Eye (tissue), 1 donor: ENCODE results near the gene CFAP100.

ENCODE experiments used
- DNase-seq: peaks from one replicate; pipeline ENCODE4 v3.0.0-alpha.2; 2015

CFAP100 gene

GRCh38 chr3:126357295-126358037, 37.2 kb upstream of the CFAP100 start, which contains the start of gene KLF15:
Gene KLF15, minus strand, starts transcription at chr3:126357408. Its CDS starts 4,486 bp downstream, at chr3:126352922.
- DNase-seq = peak; percentile 92

GRCh38 chr3:126358038-126358815, 36.5 kb upstream of the CFAP100 start:
- peak; percentile 50 for DNase-seq

GRCh38 chr3:126358816-126359181, 35.9 kb upstream of the CFAP100 start:
- no peak for DNase-seq

GRCh38 chr3:126360046-126360713, 34.5 kb upstream of the CFAP100 start:
- no peak for DNase-seq

- no peak for DNase-seq
Measured at GRCh38 chr3:126360714-126361060, 34.0 kb upstream of the CFAP100 start.

- DNase-seq = no peak
Measured at GRCh38 chr3:126361211-126361610, 33.5 kb upstream of the CFAP100 start.

GRCh38 chr3:126364130-126364695, 30.5 kb upstream of the CFAP100 start:
- no peak for DNase-seq

GRCh38 chr3:126364731-126365301, 29.9 kb upstream of the CFAP100 start:
- DNase-seq = no peak

GRCh38 chr3:126365351-126366277, 29.1 kb upstream of the CFAP100 start:
- no peak for DNase-seq

GRCh38 chr3:126367316-126367805, 27.3 kb upstream of the CFAP100 start:
- no peak for DNase-seq

GRCh38 chr3:126369490-126369889, 25.2 kb upstream of the CFAP100 start:
- no peak for DNase-seq

GRCh38 chr3:126370055-126370454, 24.7 kb upstream of the CFAP100 start:
- no peak for DNase-seq

GRCh38 chr3:126370606-126371005, 24.1 kb upstream of the CFAP100 start:
- DNase-seq = no peak

GRCh38 chr3:126371096-126371705, 23.5 kb upstream of the CFAP100 start:
- DNase-seq = no peak

- DNase-seq = no peak
Measured at GRCh38 chr3:126372413-126373145, 22.1 kb upstream of the CFAP100 start.

GRCh38 chr3:126373146-126373613, 21.5 kb upstream of the CFAP100 start:
- no peak for DNase-seq

GRCh38 chr3:126373682-126374601, 20.8 kb upstream of the CFAP100 start:
- DNase-seq = no peak

GRCh38 chr3:126375835-126376331, 18.8 kb upstream of the CFAP100 start:
- DNase-seq = no peak

GRCh38 chr3:126376444-126376843, 18.3 kb upstream of the CFAP100 start:
- DNase-seq = no peak
